NCI-H526 treated with DMSO at 0.1 percent for 48 hours (cell line): ENCODE measurements around the gene YIF1A.
"Not testable (repeated sequence)": the region's sequence is repeated elsewhere in the genome, so short reads cannot be mapped to it uniquely, and the experiment has no call there.

Source experiments
- DNase-seq: peaks from one replicate; lab custom pipeline; 2025; lab: John Stamatoyannopoulos, UW

The YIF1A gene

GRCh38 chr11:66268952-66269905 is 19.7 kb downstream of the YIF1A start:
- no peak for DNase-seq

- peak; percentile 99 for DNase-seq
Measured at GRCh38 chr11:66268244-66268951, 20.5 kb downstream of the YIF1A start, which contains the start of gene RAB1B. RAB1B (plus strand) TSS chr11:66268639; CDS start chr11:66268680, 41 bp downstream.

- peak; percentile 75 for DNase-seq
Measured at GRCh38 chr11:66267379-66268243, 21.3 kb downstream of the YIF1A start.

- DNase-seq: no peak
Measured at GRCh38 chr11:66267039-66267378, 21.9 kb downstream of the YIF1A start.

DNA sequence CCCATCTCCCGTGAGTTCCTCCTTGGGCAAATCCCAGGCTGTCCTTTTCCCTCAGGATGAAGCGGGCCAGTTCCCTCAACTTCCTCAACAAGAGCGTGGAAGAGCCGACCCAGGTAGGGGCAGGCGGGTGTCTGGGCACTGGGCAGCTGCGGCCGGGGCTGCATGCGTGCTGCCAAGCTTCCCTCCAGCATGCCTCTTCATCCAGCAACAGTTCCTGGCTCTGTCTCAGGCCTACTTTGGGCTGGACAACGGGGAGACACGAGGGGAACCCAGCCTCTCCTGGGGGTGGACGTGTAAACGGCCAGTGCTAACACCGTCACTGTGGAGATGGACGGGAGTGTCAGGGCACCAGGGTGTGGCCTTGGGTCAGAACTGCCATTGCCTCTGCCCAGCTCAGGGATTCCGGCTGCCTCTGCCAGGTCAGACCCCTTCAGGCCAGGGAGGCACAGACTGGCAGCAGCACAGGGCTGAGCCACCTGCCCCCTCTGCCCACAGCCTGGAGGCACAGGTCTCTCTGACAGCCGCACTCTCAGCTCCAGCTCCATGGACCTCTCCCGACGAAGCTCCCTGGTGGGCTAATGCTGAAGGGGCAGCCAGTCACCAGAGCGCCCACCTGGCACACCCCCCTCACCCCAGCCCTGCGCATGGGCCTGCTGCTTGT is 22.4 kb downstream of the YIF1A start:
- DNase-seq: no peak

GRCh38 chr11:66265531-66266377 is 23.2 kb downstream of the YIF1A start:
- no peak for DNase-seq

- no peak for DNase-seq
Measured at GRCh38 chr11:66264914-66265313, 24.0 kb downstream of the YIF1A start.

GRCh38 chr11:66264383-66264782 is 24.6 kb downstream of the YIF1A start:
- DNase-seq: no peak

DNA sequence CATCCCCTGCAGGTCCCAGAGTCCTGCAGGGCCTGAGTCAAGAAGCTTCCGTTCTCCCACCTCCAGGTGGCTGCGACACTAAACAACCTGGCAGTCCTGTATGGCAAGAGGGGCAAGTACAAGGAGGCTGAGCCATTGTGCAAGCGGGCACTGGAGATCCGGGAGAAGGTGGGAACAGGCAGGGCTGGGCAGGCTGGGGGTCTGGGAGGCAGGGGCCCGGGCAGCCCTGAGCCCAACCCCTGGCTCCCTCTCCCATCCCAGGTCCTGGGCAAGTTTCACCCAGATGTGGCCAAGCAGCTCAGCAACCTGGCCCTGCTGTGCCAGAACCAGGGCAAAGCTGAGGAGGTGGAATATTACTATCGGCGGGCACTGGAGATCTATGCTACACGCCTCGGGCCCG is 25.2 kb downstream of the YIF1A start:
- DNase-seq: no peak

DNA sequence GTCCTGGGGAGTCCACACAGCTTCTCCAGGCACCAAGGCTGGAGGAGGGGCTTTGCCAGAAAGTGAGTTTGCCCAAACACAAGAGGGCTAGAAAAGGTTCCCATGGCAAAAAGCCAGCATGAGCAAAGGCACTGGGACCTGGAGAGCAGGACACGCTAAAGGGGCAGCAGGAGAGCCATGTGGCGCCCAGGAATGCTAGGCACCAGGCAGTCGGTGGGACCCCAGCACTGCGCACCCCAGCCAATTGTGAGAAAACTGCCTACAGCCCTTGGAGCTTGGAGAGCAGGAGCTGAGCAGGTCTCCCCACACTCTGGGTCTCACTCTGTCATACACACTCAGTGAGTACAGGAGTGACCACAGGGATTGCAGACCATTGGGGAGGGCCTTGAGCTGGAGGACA is 25.7 kb downstream of the YIF1A start:
- DNase-seq: no peak

DNA sequence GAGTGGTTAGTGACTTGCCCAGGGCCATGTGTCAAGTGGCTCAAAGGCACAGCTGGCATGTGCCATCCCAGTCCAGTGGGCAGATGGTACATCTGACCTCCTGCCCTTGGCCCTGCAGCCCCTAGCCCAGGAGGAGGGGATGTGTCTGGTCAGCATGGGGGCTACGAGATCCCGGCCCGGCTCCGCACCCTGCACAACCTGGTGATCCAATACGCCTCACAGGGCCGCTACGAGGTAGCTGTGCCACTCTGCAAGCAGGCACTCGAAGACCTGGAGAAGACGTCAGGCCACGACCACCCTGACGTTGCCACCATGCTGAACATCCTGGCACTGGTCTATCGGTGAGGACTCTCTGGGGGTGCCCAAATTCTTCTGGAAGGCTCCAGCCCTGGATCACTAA is 26.2 kb downstream of the YIF1A start:
- DNase-seq: no peak

GRCh38 chr11:66262191-66262590 is 26.8 kb downstream of the YIF1A start:
- DNase-seq: no peak

DNA sequence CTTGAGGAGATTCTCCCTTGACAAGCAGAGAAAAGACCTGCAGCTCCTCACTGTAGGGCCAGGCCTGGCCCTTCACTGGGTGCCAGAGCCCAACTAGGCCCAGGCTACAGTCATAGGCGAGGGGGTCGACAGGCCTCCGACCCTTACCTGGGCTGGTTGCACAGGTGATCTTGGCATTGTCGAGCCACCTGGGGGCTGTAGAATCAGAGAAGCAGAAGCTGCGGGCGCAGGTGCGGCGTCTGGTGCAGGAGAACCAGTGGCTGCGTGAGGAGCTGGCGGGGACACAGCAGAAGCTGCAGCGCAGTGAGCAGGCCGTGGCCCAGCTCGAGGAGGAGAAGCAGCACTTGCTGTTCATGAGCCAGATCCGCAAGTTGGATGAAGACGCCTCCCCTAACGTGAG is 27.4 kb downstream of the YIF1A start:
- DNase-seq: no peak

GRCh38 chr11:66259956-66260355 is 29.0 kb downstream of the YIF1A start:
- no peak for DNase-seq

- no peak for DNase-seq
Measured at GRCh38 chr11:66259225-66259624, 29.7 kb downstream of the YIF1A start.

DNA sequence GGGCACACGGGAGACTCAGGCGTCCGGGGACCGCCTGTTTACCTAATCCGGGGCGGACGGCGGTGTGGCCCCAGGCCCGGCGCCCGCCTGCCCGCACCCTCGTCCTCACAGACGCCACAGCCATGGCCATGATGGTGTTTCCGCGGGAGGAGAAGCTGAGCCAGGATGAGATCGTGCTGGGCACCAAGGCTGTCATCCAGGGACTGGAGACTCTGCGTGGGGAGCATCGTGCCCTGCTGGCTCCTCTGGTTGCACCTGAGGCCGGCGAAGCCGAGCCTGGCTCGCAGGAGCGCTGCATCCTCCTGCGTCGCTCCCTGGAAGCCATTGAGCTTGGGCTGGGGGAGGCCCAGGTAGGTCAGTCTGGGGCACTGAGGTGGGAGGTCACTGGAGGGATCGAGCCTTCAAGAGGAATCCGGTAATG is 30.5 kb downstream of the YIF1A start:
- no peak for DNase-seq

GRCh38 chr11:66253081-66253480 is 35.9 kb downstream of the YIF1A start:
- DNase-seq: not testable (repeated sequence)

GRCh38 chr11:66251809-66252208 is 37.1 kb downstream of the YIF1A start:
- DNase-seq: no peak

GRCh38 chr11:66248903-66249302 is 40.0 kb downstream of the YIF1A start:
- DNase-seq: no peak

DNA sequence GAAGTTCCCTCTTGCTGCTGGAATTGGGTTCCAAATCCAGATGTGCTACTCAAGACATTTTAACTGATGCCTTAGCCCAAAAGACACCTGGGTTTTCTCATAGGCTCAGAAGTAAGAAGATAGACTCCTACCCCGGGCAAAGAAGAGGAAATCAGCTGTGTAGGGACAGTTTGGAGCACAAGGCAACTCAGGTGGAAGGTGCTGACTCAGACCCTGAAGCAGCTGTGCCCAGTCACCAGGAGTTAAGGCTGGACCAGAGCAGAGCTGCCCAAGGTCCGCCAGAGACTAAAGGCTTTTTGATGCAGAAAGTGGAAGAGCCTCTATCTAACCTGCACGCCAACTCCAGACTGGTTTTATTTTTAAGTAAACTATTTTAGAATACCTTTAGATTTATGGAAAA is 41.1 kb downstream of the YIF1A start:
- DNase-seq: no peak

DNA sequence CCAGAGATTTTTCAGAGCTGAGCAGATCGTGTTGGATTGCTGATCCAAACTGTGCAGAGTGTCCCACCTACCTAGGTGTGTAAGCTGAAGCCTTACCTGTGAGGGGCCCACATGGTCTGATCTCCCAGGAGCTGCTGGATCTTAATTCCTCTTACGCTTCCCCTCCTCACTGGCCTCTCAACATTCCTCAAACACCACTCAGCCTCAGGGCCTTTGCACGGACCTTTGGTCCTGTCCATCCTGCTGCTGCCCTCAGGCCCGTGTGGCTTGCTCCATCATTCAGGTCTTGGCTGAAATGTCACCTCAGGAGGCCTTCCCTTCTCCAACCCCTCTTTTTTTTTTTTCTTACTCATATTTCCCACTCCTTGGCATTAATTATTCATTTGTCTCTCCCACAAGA is 41.6 kb downstream of the YIF1A start:
- no peak for DNase-seq
